ENCODE data around the gene ANAPC1.
"Not testable (repeated sequence)": the region's sequence is repeated elsewhere in the genome, so short reads cannot be mapped to it uniquely, and the experiment has no call there.

DNA sequence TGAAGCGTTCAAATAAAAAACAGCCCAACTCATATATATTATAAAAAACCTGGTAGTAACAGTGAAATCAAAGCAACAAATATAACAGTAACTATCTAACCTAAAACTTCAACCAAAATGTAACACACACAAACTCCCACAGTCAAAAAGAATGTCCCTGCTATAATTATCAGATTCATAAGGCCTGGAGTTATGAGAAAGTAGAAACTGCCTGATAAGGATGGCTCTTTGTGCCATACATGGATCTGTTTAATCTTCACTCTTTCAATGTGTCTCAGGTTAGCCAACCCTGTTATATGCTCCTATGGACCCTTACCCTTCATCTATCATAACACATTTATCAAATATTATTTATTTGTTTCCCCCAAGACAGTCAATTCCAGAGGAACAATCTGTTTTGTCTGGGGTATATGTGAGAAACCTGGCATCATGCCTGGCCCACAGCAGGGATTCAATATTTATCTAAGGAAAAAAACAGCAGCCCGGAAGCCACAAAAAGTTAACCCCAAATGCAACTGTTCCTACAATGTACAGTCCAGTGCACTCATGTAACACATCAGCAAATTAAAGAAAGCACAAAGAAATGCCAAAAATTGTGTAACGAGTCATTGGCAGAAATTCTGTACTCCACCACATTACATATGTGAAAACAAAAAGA, 44.2 kb downstream of the ANAPC1 start:
- TF ChIP-seq CTCF (IDR thresholded peaks at IDR 0.05; ENCODE audit: borderline replicate concordance, extremely low read depth, low read length, poor library complexity, severe bottlenecking); EZH2 (IDR thresholded peaks at IDR 0.05; ENCODE audit: borderline replicate concordance, low read depth, low read length, severe bottlenecking): not testable (repeated sequence)
